ENCODE results near the gene EIF1B. TPM values are rescaled to one million over a fixed set of nuclear protein-coding genes. Genes with fewer than 3 reads are reported as not detected.
A peak's percentile ranks its signal among the peaks of the same experiment; 100 is the strongest.
"Not testable (repeated sequence)": the region's sequence is repeated elsewhere in the genome, so short reads cannot be mapped to it uniquely, and the experiment has no call there.

Gene EIF1B
- 42.3 and 48.1 TPM in 2 replicates for total RNA-seq

- Mint-ChIP-seq H3K4me1 (ENCODE audit: low read depth) (peaks cover 20% of the 10 kb centered on the region), H3K27me3 (ENCODE audit: low read depth) (no peaks in the 10 kb centered on the region), H3K27ac (peak within 1 kb of the TSS; percentile 97), H3K9me3 (no peaks in the 10 kb centered on the region), H3K4me3 (ENCODE audit: low read depth) (peak within 1 kb of the TSS; percentile 100), H3K36me3 (ENCODE audit: low read depth) (peaks cover 34% of the 10 kb centered on the region)
- intact Hi-C loops (cut with micrococcal nuclease) = loop anchor here (1.0 to 5.0 kb wide), 5 partner anchors 27 to 1653 kb away; partner anchors contain the start of genes ULK4 and ZNF621
- peak; percentile 98 for DNase-seq (ENCODE audit: low spot score)
These were observed at the start of gene EIF1B for GRCh38 chr3:40309418-40309924. Gene EIF1B, plus strand, starts transcription at chr3:40309707. Its CDS starts 235 bp downstream, at chr3:40309942.

- no peak for DNase-seq (ENCODE audit: low spot score)
- peaks cover 2% of the 10 kb centered on the region for H3K27me3 Mint-ChIP-seq (ENCODE audit: low read depth)
- no peak overlapping the region for H3K4me3 Mint-ChIP-seq (ENCODE audit: low read depth)
- H3K9me3 Mint-ChIP-seq = no peaks in the 10 kb centered on the region
- H3K36me3 Mint-ChIP-seq (ENCODE audit: low read depth) = no peaks in the 10 kb centered on the region
- no peak overlapping the region for H3K27ac Mint-ChIP-seq
- H3K4me1 Mint-ChIP-seq (ENCODE audit: low read depth) = no peaks in the 10 kb centered on the region
- intact Hi-C loops (cut with micrococcal nuclease) = no loop called here
These were observed 47.2 kb upstream of the EIF1B start for GRCh38 chr3:40262331-40262730.

- Mint-ChIP-seq H3K27ac (no peak overlapping the region), H3K36me3 (ENCODE audit: low read depth) (no peaks in the 10 kb centered on the region), H3K9me3 (no peaks in the 10 kb centered on the region), H3K4me3 (ENCODE audit: low read depth) (no peak overlapping the region), H3K4me1 (ENCODE audit: low read depth) (no peaks in the 10 kb centered on the region), H3K27me3 (ENCODE audit: low read depth) (peaks cover 6% of the 10 kb centered on the region)
- intact Hi-C loops (cut with micrococcal nuclease) = no loop called here
- DNase-seq (ENCODE audit: low spot score) = no peak
These were observed 45.1 kb upstream of the EIF1B start for GRCh38 chr3:40264451-40264850.

- H3K4me3 Mint-ChIP-seq (ENCODE audit: low read depth) = no peak overlapping the region
- no peak for DNase-seq (ENCODE audit: low spot score)
- H3K4me1 Mint-ChIP-seq (ENCODE audit: low read depth) = no peaks in the 10 kb centered on the region
- H3K36me3 Mint-ChIP-seq (ENCODE audit: low read depth) = no peaks in the 10 kb centered on the region
- H3K27me3 Mint-ChIP-seq (ENCODE audit: low read depth) = peaks cover 6% of the 10 kb centered on the region
- intact Hi-C loops (cut with micrococcal nuclease) = no loop called here
- no peaks in the 10 kb centered on the region for H3K9me3 Mint-ChIP-seq
- H3K27ac Mint-ChIP-seq = no peak overlapping the region
These were observed 44.3 kb upstream of the EIF1B start for GRCh38 chr3:40265181-40265580.

- no peaks in the 10 kb centered on the region for H3K4me1 Mint-ChIP-seq (ENCODE audit: low read depth)
- DNase-seq (ENCODE audit: low spot score) = no peak
- H3K27me3 Mint-ChIP-seq (ENCODE audit: low read depth) = peaks cover 6% of the 10 kb centered on the region
- intact Hi-C loops (cut with micrococcal nuclease) = no loop called here
- no peak overlapping the region for H3K4me3 Mint-ChIP-seq (ENCODE audit: low read depth)
- H3K9me3 Mint-ChIP-seq = no peaks in the 10 kb centered on the region
- H3K36me3 Mint-ChIP-seq (ENCODE audit: low read depth) = no peaks in the 10 kb centered on the region
- H3K27ac Mint-ChIP-seq = no peak overlapping the region
These were observed 41.4 kb upstream of the EIF1B start for GRCh38 chr3:40267937-40268724.

- no peaks in the 10 kb centered on the region for H3K4me1 Mint-ChIP-seq (ENCODE audit: low read depth)
- H3K36me3 Mint-ChIP-seq (ENCODE audit: low read depth) = no peaks in the 10 kb centered on the region
- H3K27me3 Mint-ChIP-seq (ENCODE audit: low read depth) = peaks cover 6% of the 10 kb centered on the region
- H3K4me3 Mint-ChIP-seq (ENCODE audit: low read depth) = no peak overlapping the region
- H3K27ac Mint-ChIP-seq = no peak overlapping the region
- no peak for DNase-seq (ENCODE audit: low spot score)
- no peaks in the 10 kb centered on the region for H3K9me3 Mint-ChIP-seq
- intact Hi-C loops (cut with micrococcal nuclease) = no loop called here
These were observed 40.5 kb upstream of the EIF1B start for GRCh38 chr3:40268802-40269524.

- intact Hi-C loops (cut with micrococcal nuclease) = no loop called here
- no peaks in the 10 kb centered on the region for H3K4me1 Mint-ChIP-seq (ENCODE audit: low read depth)
- no peaks in the 10 kb centered on the region for H3K27me3 Mint-ChIP-seq (ENCODE audit: low read depth)
- H3K9me3 Mint-ChIP-seq = no peaks in the 10 kb centered on the region
- DNase-seq (ENCODE audit: low spot score) = no peak
- H3K4me3 Mint-ChIP-seq (ENCODE audit: low read depth) = no peak overlapping the region
- no peaks in the 10 kb centered on the region for H3K36me3 Mint-ChIP-seq (ENCODE audit: low read depth)
- H3K27ac Mint-ChIP-seq = no peak overlapping the region
These were observed 30.7 kb upstream of the EIF1B start for GRCh38 chr3:40278791-40279190.

GRCh38 chr3:40281995-40282394 is 27.5 kb upstream of the EIF1B start:
- DNase-seq (ENCODE audit: low spot score) = no peak

GRCh38 chr3:40283057-40283456 is 26.4 kb upstream of the EIF1B start:
- H3K4me3 Mint-ChIP-seq (ENCODE audit: low read depth); H3K27ac Mint-ChIP-seq; intact Hi-C loops (cut with micrococcal nuclease); DNase-seq (ENCODE audit: low spot score); H3K27me3 Mint-ChIP-seq (ENCODE audit: low read depth); H3K9me3 Mint-ChIP-seq; H3K36me3 Mint-ChIP-seq (ENCODE audit: low read depth); H3K4me1 Mint-ChIP-seq (ENCODE audit: low read depth): not testable (repeated sequence)

More at GRCh38 chr3:40281995-40282394, 27.5 kb upstream of the EIF1B start:
- H3K9me3 Mint-ChIP-seq = no peaks in the 10 kb centered on the region
- H3K27me3 Mint-ChIP-seq (ENCODE audit: low read depth) = peaks cover 5% of the 10 kb centered on the region
- no peaks in the 10 kb centered on the region for H3K36me3 Mint-ChIP-seq (ENCODE audit: low read depth)
- intact Hi-C loops (cut with micrococcal nuclease) = no loop called here
- no peaks in the 10 kb centered on the region for H3K4me1 Mint-ChIP-seq (ENCODE audit: low read depth)
- H3K4me3 Mint-ChIP-seq (ENCODE audit: low read depth) = no peak overlapping the region
- no peak overlapping the region for H3K27ac Mint-ChIP-seq

GRCh38 chr3:40287248-40287647 is 22.3 kb upstream of the EIF1B start:
- DNase-seq (ENCODE audit: low spot score) = no peak
- no peaks in the 10 kb centered on the region for H3K9me3 Mint-ChIP-seq
- H3K4me3 Mint-ChIP-seq (ENCODE audit: low read depth) = no peak overlapping the region
- peaks cover 3% of the 10 kb centered on the region for H3K36me3 Mint-ChIP-seq (ENCODE audit: low read depth)
- intact Hi-C loops (cut with micrococcal nuclease) = no loop called here
- no peak overlapping the region for H3K27ac Mint-ChIP-seq
- H3K27me3 Mint-ChIP-seq (ENCODE audit: low read depth) = peaks cover 5% of the 10 kb centered on the region
- no peaks in the 10 kb centered on the region for H3K4me1 Mint-ChIP-seq (ENCODE audit: low read depth)

- H3K27me3 Mint-ChIP-seq (ENCODE audit: low read depth) = peaks cover 3% of the 10 kb centered on the region
- no peaks in the 10 kb centered on the region for H3K9me3 Mint-ChIP-seq
- H3K36me3 Mint-ChIP-seq (ENCODE audit: low read depth) = peaks cover 3% of the 10 kb centered on the region
- H3K4me3 Mint-ChIP-seq (ENCODE audit: low read depth) = no peak overlapping the region
- H3K4me1 Mint-ChIP-seq (ENCODE audit: low read depth) = no peaks in the 10 kb centered on the region
- DNase-seq (ENCODE audit: low spot score) = no peak
- no peak overlapping the region for H3K27ac Mint-ChIP-seq
- intact Hi-C loops (cut with micrococcal nuclease) = no loop called here
These were observed 19.1 kb upstream of the EIF1B start for GRCh38 chr3:40290396-40290795.

- intact Hi-C loops (cut with micrococcal nuclease) = no loop called here
- Mint-ChIP-seq H3K9me3 (no peaks in the 10 kb centered on the region), H3K4me3 (ENCODE audit: low read depth) (no peak overlapping the region), H3K27ac (no peak overlapping the region), H3K4me1 (ENCODE audit: low read depth) (no peaks in the 10 kb centered on the region), H3K27me3 (ENCODE audit: low read depth) (no peaks in the 10 kb centered on the region), H3K36me3 (ENCODE audit: low read depth) (peaks cover 3% of the 10 kb centered on the region)
- DNase-seq (ENCODE audit: low spot score) = no peak
These were observed 18.0 kb upstream of the EIF1B start for GRCh38 chr3:40291471-40291870.
